ENCODE measurements around the gene ANXA1.
A peak's percentile ranks its signal among the peaks of the same experiment; 100 is the strongest.

Gene ANXA1

GRCh38 chr9:73138516-73138915, 13.1 kb upstream of the ANXA1 start:
- TF ChIP-seq, protein P1, sequence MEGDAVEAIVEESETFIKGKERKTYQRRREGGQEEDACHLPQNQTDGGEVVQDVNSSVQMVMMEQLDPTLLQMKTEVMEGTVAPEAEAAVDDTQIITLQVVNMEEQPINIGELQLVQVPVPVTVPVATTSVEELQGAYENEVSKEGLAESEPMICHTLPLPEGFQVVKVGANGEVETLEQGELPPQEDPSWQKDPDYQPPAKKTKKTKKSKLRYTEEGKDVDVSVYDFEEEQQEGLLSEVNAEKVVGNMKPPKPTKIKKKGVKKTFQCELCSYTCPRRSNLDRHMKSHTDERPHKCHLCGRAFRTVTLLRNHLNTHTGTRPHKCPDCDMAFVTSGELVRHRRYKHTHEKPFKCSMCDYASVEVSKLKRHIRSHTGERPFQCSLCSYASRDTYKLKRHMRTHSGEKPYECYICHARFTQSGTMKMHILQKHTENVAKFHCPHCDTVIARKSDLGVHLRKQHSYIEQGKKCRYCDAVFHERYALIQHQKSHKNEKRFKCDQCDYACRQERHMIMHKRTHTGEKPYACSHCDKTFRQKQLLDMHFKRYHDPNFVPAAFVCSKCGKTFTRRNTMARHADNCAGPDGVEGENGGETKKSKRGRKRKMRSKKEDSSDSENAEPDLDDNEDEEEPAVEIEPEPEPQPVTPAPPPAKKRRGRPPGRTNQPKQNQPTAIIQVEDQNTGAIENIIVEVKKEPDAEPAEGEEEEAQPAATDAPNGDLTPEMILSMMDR (IDR thresholded peaks at IDR 0.05; ENCODE audit: low read depth, low read length): no peak
- DNase-seq (ENCODE audit: extremely low read depth, low read depth): no peak

GRCh38 chr9:73141282-73141681, 10.4 kb upstream of the ANXA1 start:
- DNase-seq (ENCODE audit: extremely low read depth, low read depth): no peak
- TF ChIP-seq, protein P1 (IDR thresholded peaks at IDR 0.05; ENCODE audit: low read depth, low read length): no peak

DNA sequence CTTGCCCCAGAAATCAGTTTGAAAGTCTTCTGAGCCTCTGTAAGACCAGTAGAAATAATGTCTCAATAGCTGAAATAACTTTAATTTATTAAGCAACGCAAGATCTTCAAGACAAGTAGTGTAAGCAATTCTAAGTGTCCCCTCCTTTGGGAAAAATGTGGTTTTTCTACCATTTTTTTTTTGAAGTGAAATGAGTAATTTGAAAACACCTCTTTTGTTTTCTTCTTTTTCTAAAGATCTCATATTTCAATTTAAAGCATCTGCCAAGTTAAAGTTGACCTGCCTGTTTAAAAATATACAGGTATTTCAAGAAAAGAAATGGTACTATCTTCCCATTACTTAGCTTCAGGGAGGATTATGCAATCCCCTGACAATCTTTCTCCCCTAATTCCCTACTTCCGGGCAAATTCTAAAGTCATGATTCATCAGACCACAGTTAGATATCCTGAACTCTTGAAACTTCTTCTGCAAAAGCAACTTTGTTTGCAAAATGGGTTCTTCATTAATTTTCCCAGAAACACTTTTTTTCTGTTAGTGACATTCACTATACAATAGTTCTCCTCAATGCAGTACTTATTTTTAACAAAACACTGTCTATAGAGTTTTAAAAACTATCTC, 7.8 kb upstream of the ANXA1 start:
- no peak for DNase-seq (ENCODE audit: extremely low read depth, low read depth)
- TF ChIP-seq, protein P1 (IDR thresholded peaks at IDR 0.05; ENCODE audit: low read depth, low read length): no peak

GRCh38 chr9:73146111-73146815, 5.4 kb upstream of the ANXA1 start:
- no peak for DNase-seq (ENCODE audit: extremely low read depth, low read depth)

GRCh38 chr9:73148447-73148937, 3.2 kb upstream of the ANXA1 start:
- peak; percentile 62 for DNase-seq (ENCODE audit: extremely low read depth, low read depth)
- TF ChIP-seq, protein P1 (IDR thresholded peaks at IDR 0.05; ENCODE audit: low read depth, low read length): no peak

More at GRCh38 chr9:73146111-73146815, 5.4 kb upstream of the ANXA1 start:
- TF ChIP-seq, protein P1 (IDR thresholded peaks at IDR 0.05; ENCODE audit: low read depth, low read length): no peak

- TF ChIP-seq, protein P1 (IDR thresholded peaks at IDR 0.05; ENCODE audit: low read depth, low read length): no peak
- DNase-seq (ENCODE audit: extremely low read depth, low read depth): no peak
Observed at GRCh38 chr9:73149371-73150067, 2.1 kb upstream of the ANXA1 start.

GRCh38 chr9:73152543-73152844, 829 bp downstream of the ANXA1 start:
- no peak for DNase-seq (ENCODE audit: extremely low read depth, low read depth)
- TF ChIP-seq, protein P1 (IDR thresholded peaks at IDR 0.05; ENCODE audit: low read depth, low read length): no peak

Data from AG09319 (cell line).